NCI-H748 (cell line): ENCODE data around the gene RNF152.

Source experiments
- DNase-seq: peaks from one replicate; lab custom pipeline; 2025; ENCODE audit not compliant: unreplicated experiment; lab: John Stamatoyannopoulos, UW

The RNF152 gene

GRCh38 chr18:61854578-61855448 is 38.0 kb downstream of the RNF152 start:
- DNase-seq = peak; percentile 13

- DNase-seq = no peak
Observed at GRCh38 chr18:61853855-61854254, 39.0 kb downstream of the RNF152 start.

DNA sequence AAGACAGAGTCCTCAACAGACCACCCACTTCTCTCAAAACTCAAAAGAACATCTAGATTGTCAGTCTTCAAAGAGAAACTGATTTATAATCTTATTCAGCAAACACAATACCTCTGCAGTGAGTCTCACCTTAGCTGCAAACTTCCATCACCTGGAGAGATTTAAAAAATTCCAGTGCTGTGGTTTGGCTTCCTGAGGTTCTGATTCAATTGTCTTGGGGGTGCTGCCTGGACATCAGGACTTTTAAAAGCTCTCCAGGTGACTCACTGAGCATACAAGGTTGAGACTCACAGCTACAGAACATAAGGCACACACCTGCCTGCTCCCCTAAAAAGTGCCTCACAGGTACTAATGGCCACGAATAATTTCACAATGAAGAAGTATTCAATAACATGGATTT is 40.3 kb downstream of the RNF152 start:
- DNase-seq = no peak

DNA sequence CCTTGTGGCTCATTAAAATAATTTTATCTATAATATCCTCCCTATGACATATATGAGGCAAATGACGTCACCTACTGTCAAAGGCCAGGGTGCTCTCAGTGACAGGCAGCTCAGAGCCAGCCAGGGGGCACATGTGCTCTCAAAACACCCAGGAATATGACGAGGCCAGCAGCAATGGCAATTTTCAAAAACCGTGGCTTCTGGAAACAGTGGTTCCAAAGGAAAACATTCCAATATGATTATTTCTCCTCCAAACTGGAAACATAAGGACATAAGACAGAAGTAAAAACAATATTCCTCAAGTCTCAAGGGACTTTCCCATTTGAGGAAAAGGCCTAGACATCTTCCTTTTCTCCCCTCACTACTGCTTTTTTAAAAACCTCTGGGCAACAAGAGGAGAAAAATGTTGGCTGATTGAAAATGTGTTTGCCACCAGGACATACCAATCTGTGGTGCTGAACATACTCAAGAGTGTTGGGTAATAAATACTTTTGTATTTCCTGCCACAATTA is 40.8 kb downstream of the RNF152 start:
- DNase-seq = no peak

- no peak for DNase-seq
Observed at GRCh38 chr18:61851279-61851678, 41.5 kb downstream of the RNF152 start.

- DNase-seq = peak; percentile 79
Observed at GRCh38 chr18:61850756-61851155, 42.1 kb downstream of the RNF152 start.

- no peak for DNase-seq
Observed at GRCh38 chr18:61847164-61847791, 45.5 kb downstream of the RNF152 start.

DNA sequence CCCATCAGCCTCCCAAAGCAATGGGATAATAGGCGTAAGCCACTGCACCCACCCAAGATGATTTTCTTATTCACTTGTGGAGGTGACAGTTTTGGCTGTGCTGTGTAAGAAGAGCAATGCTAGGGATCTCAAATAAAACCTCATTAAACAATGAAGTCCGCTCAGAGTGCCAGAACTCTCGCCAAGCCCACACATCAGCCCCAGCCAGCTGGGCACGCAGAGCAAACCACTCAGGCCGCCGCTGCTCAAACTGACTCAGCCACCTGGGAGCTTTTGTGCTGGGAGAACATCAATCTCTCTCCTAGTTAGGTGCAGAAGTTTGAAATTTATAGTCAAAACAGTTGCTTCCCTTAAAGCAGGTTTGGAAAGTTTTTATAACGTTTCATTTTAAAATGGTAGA is 47.6 kb downstream of the RNF152 start:
- peak; percentile 13 for DNase-seq

DNA sequence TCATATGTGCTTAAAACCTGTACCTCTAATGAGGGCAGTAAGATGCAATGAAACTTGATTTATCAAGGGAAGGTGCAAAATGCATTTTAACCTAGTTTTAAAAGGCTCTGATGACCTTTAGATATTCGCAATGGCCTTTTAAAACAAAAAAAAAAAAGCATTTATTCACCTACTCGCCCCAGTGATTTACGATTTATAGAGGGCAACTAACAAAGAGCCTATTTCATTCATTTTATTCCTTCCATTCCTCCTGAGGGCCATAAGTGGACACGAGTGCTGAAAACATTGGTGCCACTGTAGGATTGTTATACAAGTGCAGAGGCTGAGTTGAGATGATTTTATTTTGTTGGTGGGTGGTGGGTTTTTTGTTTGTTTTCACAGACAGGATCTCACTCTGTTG is 48.1 kb downstream of the RNF152 start:
- no peak for DNase-seq

GRCh38 chr18:61842146-61842545 is 50.7 kb downstream of the RNF152 start:
- DNase-seq = no peak

DNA sequence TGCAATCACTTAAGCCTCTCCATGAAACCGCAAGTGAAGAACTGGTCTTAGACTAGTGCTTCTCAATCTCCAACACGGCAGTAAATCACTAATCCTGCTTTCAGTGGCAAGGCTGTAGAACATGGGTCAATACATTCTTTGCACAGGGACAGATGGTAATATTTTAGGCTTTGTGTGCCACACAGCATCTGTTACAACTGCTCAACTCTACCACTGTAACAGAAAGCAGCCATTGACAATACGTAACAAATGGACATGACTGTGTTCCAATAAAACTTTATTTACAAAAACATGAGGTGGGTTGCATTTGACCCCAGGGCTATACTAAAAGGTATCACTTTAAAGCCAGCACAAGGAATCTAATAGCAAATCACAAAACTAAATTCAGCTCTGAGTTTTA is 51.1 kb downstream of the RNF152 start:
- DNase-seq = no peak

DNA sequence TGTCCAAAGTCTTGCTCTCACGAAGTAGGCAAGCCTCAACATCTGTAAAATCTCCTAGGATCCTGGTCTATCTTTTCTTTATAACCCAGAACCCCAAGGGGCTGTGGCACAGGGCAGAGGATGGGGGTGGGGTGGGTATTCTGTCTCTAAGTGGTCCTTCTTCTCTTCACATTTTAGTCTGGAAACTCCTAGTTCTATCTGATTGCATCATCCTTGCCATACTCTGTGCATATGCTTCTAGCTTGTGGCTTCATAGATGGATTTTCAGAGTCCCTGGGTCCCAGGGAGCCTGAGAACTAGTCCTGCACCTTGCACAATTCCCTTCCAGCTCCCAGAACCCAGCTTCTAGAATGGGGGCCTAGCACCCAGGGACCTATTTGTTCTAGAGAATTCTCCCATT is 52.5 kb downstream of the RNF152 start:
- DNase-seq = no peak

DNA sequence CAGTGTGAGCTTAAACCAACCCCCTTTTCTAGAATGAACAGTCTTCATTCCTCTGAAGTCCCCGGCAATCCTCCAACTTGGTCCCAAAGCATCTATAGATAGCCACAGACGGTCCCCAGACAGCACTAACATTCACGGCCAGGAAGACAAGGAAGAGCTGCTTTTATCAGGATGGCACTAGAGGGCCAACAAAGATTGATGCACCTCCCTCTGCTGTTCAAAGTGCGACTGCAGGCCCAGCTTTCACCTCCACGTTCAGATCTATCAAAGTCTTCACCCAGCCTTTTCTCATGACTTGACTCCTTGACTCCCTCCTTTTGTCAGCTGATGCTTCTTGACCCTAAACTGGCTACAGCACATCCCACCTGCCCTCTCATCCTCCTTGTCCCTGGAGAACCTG is 54.3 kb downstream of the RNF152 start:
- DNase-seq = no peak

- DNase-seq = no peak
Observed at GRCh38 chr18:61833978-61834377, 58.8 kb downstream of the RNF152 start.

DNA sequence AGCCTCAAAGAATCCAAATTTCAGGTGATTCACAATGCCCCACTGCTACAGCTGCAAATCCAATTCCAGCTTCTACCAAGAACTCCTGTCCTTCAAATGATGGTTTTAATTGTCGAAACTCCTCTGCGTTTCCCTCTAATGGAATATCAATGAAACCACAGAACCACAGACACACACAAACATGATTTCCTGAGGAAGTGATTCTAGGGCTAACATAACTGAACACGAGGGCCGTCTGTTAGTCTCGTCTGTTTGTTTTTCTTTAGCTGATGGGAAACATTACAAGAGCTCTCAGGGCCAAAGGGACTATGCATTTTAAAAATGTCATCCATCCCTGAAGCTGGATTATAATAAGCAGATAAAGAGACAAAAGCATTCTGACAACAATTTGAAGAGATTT is 59.4 kb downstream of the RNF152 start:
- DNase-seq = no peak

- no peak for DNase-seq
Observed at GRCh38 chr18:61832858-61833257, 59.9 kb downstream of the RNF152 start.

DNA sequence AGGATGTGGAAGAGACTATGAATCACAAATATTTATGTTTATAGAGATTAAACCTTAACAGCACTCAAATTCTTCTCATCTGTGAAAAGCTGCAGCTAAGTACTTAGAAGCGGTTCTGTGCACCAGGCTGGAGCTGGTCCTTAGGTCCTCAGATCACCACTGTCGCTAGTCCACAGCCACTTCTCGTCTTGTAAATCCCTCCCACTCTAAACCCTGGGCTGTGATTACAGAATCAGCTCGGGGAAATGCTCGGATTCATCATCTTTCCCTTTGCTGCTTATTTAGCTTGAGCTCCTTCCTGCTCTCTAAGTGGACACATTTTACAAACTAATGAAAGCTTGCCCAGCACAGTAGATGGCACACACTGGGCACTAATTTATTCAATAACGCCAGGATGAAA is 61.7 kb downstream of the RNF152 start:
- no peak for DNase-seq

GRCh38 chr18:61829108-61829507 is 63.7 kb downstream of the RNF152 start:
- no peak for DNase-seq

DNA sequence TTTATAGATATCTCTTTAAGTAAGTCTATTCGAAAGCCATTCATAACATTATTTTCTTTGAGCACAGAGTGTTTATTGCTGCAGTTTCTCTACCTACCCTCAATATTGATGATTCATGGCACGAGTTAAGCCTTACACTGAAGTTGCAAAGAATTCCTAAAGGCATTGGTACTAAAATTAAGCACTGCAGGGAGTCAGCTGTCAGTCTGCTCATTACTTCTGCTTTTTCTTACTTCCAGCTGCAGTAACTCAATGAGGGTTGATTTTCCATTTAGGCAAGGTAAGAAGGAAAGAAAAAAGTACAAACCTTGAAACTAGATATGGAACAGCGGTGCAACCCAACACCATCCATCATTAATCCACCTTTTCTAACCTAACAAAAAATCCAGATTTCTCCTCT is 65.2 kb downstream of the RNF152 start:
- DNase-seq = no peak

- DNase-seq = no peak
Observed at GRCh38 chr18:61825386-61825785, 67.4 kb downstream of the RNF152 start.

GRCh38 chr18:61824733-61825363 is 68.0 kb downstream of the RNF152 start:
- no peak for DNase-seq

- no peak for DNase-seq
Observed at GRCh38 chr18:61823595-61823994, 69.2 kb downstream of the RNF152 start.
